ENCODE data around the gene SART3. TPM values are rescaled to one million over a fixed set of nuclear protein-coding genes. Genes with fewer than 3 reads are reported as not detected.

SART3 gene
- total RNA-seq, 4 donors from 2014 or later = 37.0 to 68.7 (median 48.2) TPM

DNA sequence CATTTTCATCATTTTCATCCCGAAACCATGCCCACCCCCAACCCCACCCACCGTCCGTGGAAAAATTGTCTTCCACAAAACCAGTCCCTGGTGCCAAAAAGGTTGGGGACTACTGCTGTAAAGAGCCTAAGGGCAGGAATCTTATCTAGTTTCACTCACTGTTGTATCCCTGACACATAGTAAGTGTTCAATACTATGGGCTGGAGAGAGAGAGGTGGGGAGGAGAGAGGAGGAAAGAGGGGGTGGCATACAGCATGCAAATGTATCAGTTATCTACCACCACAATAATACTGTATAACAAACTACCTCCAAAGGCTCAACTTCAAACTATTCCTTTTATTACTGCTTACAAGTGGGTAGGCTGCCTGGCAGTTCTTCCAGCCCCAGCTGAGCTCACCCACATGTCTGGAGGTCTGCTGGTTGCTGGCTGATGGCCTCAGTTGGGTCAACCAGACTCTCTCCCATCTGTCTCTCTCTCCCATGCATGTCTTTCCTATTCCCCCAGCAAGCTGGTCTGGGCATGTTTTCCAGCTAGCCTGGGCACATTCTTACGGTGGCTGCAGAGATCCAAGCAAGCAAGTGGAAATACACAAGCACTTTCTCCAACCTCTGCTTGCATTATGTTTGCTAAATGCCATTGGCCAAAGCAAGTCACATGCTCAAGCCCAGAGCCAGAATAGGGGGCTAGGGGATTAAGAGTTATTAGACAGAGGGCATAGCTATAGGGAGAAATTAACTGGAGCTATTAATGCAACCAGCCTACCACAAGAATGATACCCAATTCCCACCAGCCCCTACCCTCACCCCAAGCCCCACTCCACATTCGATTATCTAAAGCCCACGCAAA, 77.5 kb downstream of the SART3 start:
- Histone ChIP-seq H3K27ac (no peak overlapping the region), H3K27me3 (peaks cover 0 to 37% (median 0%) of the 10 kb centered on the region in 4 donors), H3K36me3 (no peaks in the 10 kb centered on the region), H3K4me3 (no peak overlapping the region), H3K9me3 (peaks cover 0 to 11% (median 0%) of the 10 kb centered on the region in 3 donors), H3K4me1 (peaks cover 0 to 17% (median 0%) of the 10 kb centered on the region in 3 donors)
- WGBS, 2 donors = 43 to 47% methylated on average over 4 to 6 of the region's 6 CpGs
- intact Hi-C loops (cut with DNase I) = no loop called here
- TF ChIP-seq POLR2A (IDR thresholded peaks at IDR 0.05) = no peak
- TF ChIP-seq, protein P1, sequence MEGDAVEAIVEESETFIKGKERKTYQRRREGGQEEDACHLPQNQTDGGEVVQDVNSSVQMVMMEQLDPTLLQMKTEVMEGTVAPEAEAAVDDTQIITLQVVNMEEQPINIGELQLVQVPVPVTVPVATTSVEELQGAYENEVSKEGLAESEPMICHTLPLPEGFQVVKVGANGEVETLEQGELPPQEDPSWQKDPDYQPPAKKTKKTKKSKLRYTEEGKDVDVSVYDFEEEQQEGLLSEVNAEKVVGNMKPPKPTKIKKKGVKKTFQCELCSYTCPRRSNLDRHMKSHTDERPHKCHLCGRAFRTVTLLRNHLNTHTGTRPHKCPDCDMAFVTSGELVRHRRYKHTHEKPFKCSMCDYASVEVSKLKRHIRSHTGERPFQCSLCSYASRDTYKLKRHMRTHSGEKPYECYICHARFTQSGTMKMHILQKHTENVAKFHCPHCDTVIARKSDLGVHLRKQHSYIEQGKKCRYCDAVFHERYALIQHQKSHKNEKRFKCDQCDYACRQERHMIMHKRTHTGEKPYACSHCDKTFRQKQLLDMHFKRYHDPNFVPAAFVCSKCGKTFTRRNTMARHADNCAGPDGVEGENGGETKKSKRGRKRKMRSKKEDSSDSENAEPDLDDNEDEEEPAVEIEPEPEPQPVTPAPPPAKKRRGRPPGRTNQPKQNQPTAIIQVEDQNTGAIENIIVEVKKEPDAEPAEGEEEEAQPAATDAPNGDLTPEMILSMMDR (IDR thresholded peaks at IDR 0.05) = no peak
- DNase-seq = no peak

DNA sequence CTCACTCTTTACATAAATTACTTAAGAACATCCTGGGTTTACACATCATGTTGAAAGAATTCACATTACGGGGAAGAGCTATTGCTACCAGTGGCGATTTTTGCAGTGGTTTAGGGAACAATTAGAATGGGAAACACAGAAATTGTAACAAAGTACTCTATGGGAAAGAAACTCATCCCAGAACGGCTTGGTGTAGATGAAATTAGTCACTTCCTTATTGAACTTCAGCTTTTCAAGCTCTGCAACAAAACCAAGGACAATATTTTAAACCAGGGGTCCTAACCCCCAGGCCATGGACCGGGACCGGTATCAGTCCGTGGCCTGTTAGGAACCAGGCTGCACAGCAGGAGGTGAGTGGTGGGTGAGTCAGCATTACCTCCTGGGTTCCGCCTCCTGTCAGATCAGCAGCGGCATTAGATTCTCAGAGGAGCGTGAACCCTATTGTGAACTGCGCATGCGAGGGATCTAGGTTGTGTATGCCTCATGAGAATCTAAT, 78.2 kb downstream of the SART3 start:
- TF ChIP-seq, protein P1 (IDR thresholded peaks at IDR 0.05) = no peak
- no peak for TF ChIP-seq POLR2A (IDR thresholded peaks at IDR 0.05)
- 37 to 45% methylated on average over 6 to 11 of the region's 11 CpGs for WGBS, 2 donors
- intact Hi-C loops (cut with DNase I) = no loop called here

DNA sequence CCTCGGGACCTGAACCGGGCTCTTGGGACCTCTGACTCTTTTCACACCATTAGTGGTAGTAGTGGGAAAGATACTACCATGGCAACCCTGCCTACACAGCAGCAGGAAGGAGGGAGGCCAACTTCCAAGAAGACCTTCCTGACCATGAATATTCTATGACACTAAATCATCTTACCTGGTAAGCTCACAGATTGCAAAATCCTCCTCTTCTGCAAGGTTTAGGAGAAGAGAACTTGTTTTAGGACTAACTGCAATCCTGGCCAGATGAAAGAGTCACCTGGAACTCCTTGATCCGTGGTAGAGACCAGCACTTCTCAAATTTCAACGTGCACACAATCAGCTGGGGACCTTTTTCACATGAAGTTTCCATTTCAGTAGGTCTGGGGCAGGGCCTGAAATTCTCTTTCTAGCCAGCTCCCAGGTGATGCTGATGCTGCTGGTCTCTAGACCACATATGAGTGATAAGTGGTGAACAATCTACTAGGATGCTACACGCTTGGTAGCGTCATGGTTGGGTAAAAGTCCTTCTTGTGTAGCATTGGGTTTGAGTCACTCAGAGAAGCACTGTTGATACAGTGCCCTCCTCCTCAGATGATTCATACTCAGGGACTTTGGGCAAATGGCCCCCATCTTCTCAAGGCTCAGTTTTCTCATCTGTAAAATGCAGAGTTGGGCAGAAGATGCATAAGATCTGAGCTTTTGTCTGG, 81.5 kb downstream of the SART3 start:
- TF ChIP-seq, protein P1 (IDR thresholded peaks at IDR 0.05) = no peak
- TF ChIP-seq POLR2A (IDR thresholded peaks at IDR 0.05) = no peak
- no peak for DNase-seq

More for the DNA sequence above, 78.2 kb downstream of the SART3 start:
- Histone ChIP-seq H3K4me1 (peaks cover 0 to 17% (median 0%) of the 10 kb centered on the region in 3 donors), H3K36me3 (no peaks in the 10 kb centered on the region), H3K9me3 (peaks cover 0 to 9% (median 0%) of the 10 kb centered on the region in 3 donors), H3K4me3 (no peak overlapping the region), H3K27me3 (peaks cover 0 to 37% (median 0%) of the 10 kb centered on the region in 4 donors), H3K27ac (no peak overlapping the region)
- no peak for DNase-seq

DNA sequence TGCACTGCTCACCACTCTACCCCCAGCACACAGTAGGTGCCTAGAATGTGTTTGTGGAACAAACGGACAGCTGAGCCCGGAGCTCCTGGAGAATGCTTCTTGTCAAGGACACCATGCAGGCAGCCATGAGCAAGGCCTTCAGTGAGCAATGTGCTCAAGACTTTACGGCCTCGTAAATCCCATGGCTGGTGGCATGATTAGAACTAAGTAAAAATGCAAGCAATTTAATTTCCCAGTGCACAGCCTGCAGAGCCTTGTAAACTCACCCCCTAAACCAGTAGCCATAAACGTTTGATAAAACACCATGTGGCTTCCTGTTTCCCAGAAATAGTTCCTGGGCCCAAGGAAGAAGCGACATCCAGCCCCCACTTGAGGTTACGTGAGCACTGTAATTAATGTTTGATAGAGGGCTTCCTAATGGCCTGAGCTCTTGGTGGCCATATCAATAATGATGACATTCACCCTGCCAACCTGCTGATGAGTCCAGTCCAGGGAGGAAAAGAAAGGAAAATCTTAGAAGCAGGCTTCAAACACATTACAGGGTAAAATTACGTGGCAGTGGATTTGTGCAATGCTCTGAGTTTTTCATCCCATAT, 82.3 kb downstream of the SART3 start:
- Histone ChIP-seq H3K4me3 (no peak overlapping the region), H3K4me1 (peaks cover 0 to 10% (median 0%) of the 10 kb centered on the region in 3 donors), H3K27ac (no peak overlapping the region), H3K36me3 (no peaks in the 10 kb centered on the region), H3K9me3 (no peaks in the 10 kb centered on the region), H3K27me3 (peaks cover 0 to 41% (median 0%) of the 10 kb centered on the region in 4 donors)
- 74 to 80% methylated on average over 6 to 7 of the region's 8 CpGs for WGBS, 2 donors
- intact Hi-C loops (cut with DNase I) = no loop called here
- no peak for DNase-seq
- TF ChIP-seq, protein P1 (IDR thresholded peaks at IDR 0.05) = no peak
- no peak for TF ChIP-seq POLR2A (IDR thresholded peaks at IDR 0.05)

More for the DNA sequence above, 81.5 kb downstream of the SART3 start:
- Histone ChIP-seq H3K36me3 (no peaks in the 10 kb centered on the region), H3K27me3 (peaks cover 0 to 40% (median 0%) of the 10 kb centered on the region in 4 donors), H3K4me1 (peaks cover 0 to 17% (median 0%) of the 10 kb centered on the region in 3 donors), H3K27ac (no peak overlapping the region), H3K4me3 (no peak overlapping the region), H3K9me3 (no peaks in the 10 kb centered on the region)
- 64 to 66% methylated on average over 5 to 6 of the region's 6 CpGs for WGBS, 2 donors
- intact Hi-C loops (cut with DNase I) = no loop called here

Measured in esophagus squamous epithelium (tissue), 5 donors.